ENCODE measurements around the gene NEXMIF.

GRCh38 chrX:74781507-74782034 is 143.7 kb downstream of the NEXMIF start:
- TF ChIP-seq CHD4 (IDR thresholded peaks at IDR 0.05; ENCODE audit: insufficient read depth, insufficient replicate concordance, low read depth, low read length, poor library complexity, severe bottlenecking) (no peak), ZNF586 (CRISPR knock-in tag; conservative IDR thresholded peaks at IDR 0.05) (no peak), ZNF263 (CRISPR knock-in tag; IDR thresholded peaks at IDR 0.05; ENCODE audit: borderline replicate concordance) (no peak)

All from K562 (cell line).